HG03575 (cell line): ENCODE measurements around the gene P2RX6.
"Not testable (repeated sequence)": the region's sequence is repeated elsewhere in the genome, so short reads cannot be mapped to it uniquely, and the experiment has no call there.

Source experiments
- ATAC-seq: cut with Tn5 transposase; IDR thresholded peaks from one replicate; pipeline ENCODE4 v1.9.1; 2021; ENCODE audit not compliant: unreplicated experiment, insufficient number of reproducible peaks, low FRiP score; ENCODE audit errors: extremely low read depth

Gene P2RX6

GRCh38 chr22:21028277-21029251 lies 13.6 kb downstream of the P2RX6 start:
- ATAC-seq, result no peak

DNA sequence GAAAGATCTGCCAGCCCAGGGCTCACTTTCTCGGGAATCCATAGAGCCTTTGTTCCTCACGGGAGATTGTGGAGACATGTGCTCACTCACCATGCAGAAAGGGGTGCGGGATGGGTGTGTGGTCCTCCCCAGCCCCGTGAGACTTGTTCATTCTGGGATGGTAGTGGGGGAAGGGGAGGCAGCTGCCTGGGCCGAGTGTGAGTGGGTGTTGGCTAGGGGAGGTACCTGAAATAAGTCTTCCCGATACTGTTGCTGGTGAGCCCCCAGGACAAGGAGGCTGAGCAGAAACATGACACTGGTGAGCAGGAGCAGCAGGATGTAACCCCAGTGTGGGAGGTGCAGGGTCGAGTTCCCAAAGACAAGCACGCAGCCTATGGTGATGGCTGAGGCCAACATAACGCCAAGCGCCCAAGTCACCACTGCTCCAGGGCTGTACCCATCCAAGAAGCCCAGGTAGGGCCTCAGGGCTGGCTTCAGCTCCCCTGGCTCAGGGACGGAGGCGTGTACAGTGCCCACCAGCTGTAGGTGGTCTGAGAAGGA lies 14.6 kb downstream of the P2RX6 start:
- ATAC-seq, result no peak

GRCh38 chr22:21030032-21030431 lies 15.1 kb downstream of the P2RX6 start:
- no peak for ATAC-seq

DNA sequence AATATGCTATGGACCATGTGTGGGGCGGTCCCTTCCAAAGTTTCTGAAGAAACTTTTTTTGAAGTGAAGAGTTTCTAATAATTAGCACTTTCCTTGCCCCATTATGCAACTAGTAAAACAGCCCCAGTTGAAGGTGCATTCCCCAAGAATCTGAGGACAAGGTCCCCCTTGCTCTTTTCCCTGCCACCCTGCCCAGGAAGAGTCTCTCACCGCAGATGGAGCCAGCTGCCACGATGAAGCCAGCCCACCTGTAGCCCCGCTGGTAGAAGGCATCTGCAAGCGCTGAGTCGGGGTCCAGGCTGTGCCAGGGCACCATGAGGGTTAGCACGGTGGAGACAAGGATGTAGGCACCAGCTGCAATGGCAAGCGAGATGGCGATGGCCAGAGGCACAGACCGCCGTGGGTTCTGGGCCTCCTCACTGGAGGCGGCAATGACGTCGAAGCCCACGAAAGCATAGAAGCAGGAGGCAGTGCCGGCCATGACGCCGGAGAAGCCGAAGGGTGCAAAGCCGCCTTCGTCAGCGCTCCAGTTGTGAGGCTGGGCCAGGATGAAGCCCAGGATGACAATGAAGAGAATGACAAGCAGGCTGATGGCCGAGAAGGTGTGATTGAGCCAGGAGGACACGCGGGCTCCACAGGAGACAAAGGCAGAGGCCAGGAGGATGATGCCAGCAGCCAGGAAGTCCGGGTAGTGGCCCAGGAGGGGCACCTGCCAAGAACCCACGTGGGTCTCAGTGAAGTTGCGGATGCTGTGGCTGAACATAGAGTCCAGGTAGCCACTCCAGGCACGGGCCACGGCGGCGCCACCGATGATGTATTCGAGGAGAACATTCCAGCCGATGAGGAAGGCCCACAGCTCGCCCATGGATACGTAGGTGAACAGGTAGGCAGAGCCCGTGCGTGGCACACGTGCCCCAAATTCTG lies 15.9 kb downstream of the P2RX6 start:
- no peak for ATAC-seq

GRCh38 chr22:21031545-21032036 lies 16.6 kb downstream of the P2RX6 start:
- ATAC-seq, result no peak

DNA sequence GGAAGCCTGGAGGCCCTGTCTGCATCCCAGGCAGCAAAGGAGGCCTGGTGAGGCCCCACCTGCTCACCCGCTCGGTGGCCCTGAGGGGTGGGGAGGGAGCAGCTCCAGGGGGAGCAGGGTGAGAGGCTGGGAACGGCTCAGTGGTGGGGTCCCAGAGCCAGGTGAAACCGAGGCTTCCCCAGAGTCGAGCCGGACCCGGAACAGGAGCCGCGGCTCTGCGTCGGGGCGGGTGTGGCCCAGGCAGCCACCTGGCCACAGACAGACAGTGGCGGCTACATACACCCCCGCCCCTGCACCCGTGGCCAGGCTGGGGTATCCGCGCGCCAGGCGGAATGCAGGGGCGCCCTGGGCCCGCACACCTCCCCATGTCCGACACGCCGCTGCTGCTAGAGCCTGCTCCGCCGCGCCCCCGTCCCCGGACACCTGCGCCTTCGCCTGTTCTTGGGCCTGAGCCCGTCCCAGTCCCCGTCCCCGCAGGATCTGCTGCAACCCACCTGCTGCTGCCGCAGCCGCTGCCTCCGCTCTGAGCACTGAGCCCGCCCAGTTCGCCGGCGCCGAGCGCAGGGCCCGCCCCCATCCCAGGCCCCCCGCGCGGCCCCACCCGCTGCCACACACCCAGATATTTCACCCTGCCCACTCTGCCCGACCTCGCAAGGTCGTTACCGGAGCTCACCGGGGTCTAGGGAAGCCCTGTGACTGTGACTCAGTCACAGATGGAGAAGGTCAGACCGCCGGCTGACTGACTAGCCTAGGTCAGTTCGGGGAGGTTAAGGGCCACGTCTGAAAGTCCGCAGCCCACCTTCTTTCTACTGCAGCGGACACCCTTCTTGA lies 17.3 kb downstream of the P2RX6 start, which contains the start of gene SLC7A4:
TSS of gene SLC7A4 (minus strand) at position 525 of the 831 bp plus-strand sequence. CDS start 749 bp downstream, outside the sequence.
- no peak for ATAC-seq

DNA sequence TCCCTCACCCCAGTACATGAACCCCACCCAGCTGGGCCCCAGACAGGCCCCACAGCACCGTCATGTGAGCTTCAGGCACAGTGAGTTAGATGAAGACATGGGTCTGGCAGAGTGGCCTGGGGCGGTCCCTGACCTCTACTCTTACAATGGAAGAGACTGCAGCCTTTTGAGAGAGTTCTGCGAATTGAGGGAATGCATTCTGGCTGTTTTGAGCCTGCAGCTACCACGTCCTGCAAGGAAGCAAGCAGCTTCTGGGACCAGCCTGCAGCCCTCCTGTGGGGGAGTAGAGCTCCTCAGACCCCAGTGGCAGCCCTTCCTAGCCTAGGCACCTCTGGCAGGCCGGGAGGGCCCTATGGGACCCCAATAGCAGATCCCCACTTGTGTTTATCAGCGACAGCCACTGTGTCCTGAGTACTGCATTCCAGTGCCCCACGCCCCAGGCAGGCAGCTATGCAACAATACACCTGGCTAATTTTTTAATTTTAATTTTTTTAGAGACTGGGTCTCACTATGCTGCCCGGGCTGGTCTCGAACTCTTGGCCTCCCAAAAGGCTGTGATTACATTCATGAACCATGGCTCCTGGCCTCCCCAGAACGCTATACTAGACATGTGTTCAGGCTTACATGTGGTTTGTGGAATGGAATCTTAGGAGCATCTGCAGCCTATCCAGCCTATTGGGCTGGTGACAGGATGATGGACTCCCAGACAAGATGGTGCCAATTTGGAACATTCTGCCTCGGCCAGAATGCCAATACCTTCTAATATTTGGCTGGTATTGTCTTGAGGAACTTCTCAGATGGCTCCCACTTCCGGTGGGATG lies 18.1 kb downstream of the P2RX6 start:
- no peak for ATAC-seq

GRCh38 chr22:21033895-21034294 lies 18.9 kb downstream of the P2RX6 start:
- no peak for ATAC-seq

- no peak for ATAC-seq
These were observed 20.0 kb downstream of the P2RX6 start for GRCh38 chr22:21034989-21035388.

DNA sequence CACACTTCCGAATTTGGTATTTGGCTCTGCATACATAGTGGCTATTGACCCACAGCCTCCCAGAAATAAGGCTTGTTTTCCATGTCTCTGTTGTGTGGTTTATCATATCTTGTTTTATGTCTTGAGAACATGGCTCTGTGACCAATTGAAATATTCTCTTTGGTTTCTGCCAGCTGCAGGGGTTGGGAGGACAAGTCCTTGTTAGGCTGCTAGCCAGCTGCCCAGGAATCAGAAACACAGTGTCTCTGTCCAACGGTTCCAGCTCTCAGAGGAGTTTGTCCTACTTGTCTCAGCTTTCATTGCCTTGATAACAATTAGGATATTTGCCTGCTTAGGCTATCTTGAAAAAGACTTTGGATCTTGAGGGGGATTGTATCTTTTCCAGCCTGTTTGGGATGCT lies 23.4 kb downstream of the P2RX6 start:
- ATAC-seq, result no peak

GRCh38 chr22:21039158-21039557 lies 24.2 kb downstream of the P2RX6 start:
- not testable (repeated sequence) for ATAC-seq

DNA sequence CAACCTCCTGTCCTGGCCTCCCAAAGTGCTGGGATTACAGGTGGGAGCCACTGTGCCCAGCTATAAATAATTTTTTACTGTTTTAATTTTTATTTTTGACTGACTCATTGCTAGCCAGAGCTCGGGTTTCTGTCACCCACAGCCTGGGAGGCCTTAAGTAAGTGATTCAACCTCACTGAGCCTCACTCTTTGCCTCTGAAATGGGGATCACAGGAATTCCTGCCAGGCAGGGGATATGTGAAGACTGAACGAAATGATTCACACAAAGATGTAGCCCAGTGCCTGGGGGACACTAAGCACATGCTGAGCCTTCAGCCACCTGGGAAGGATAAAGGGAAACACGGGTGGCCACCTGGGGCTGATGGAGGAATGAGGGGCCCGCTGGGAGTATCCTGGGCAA lies 27.0 kb downstream of the P2RX6 start:
- no peak for ATAC-seq

- no peak for ATAC-seq
These were observed 28.3 kb downstream of the P2RX6 start for GRCh38 chr22:21042978-21043859.

GRCh38 chr22:21043860-21044535 lies 29.0 kb downstream of the P2RX6 start:
- ATAC-seq, result no peak

GRCh38 chr22:21044931-21045584 lies 30.1 kb downstream of the P2RX6 start:
- ATAC-seq, result no peak
